Superior temporal gyrus (tissue), 1 donor: ENCODE measurements around the gene CDCA4.

ENCODE experiments used
- DNase-seq: peaks from one replicate; pipeline ENCODE4 v3.0.0-alpha.2; 2016; ENCODE audit errors: extremely low spot score

Gene CDCA4

DNA sequence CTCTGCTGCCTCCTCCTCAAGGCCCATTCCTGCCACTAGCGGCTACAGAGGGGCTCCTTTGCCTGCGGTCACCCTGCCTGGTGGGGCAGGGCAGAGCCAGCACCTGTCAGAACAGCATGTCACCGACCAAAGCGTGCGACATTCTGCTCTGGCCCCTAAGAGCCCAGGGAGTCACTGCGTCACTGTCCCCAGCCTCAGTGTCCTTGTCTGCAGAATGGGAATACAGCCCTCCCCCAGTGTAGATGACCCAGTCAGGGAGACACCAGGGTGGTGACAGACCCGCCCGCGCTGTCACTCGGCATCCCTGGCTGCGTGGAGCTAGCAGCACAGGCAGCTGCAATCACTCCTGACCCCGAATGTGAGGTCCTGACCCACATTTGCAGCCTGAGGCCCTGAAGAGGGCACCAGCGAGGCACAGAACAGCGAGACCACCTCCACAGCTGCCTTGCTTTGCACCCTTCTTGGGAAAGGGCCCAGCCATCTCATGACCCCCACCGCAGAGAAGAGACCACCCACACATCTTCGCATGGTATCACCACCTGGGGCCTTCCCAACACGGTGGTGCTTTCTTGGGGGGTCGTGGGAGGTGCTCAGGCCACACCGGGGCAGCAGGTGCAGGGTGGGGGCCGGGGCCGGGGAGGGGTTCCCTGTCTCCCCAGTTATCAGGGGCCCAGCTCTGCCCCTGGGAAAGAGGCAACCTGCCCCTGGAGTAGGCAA is 45.2 kb downstream of the CDCA4 start:
- no peak for DNase-seq

DNA sequence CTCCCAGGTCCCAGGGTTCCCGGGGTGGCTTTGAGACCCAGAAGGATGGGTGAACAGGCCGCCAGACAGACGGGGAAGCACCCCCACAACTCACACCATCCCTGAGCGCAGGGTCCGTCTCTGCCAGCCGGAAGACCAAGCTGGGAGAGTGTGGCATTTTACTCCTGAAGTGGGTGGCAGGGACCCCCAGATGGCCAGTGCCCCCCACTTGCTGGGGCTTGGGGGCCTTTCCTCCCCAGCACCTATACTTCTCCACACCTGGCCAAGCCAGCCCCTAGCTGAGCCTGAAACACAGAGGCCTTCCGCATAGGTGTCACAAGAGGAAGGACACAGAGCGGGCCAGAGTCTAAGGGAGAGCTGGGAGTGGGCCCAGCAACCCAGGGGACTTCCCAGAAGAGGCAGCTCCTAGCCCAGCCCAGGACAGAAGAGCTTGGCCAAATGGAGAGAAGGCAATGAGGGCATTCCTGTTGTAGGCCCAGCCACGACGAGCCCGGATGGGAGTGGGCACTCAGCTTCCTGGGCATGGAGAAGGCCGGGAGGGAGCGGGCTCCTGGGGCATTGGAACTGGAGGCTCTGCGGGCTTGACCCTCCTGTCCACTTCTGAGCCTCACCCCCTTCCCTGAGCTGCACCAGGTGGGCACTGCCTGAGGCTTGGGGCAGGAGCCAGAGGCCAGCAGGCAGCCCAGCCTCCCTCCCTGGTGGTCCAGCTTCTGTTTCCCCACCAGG is 46.1 kb downstream of the CDCA4 start:
- no peak for DNase-seq

DNA sequence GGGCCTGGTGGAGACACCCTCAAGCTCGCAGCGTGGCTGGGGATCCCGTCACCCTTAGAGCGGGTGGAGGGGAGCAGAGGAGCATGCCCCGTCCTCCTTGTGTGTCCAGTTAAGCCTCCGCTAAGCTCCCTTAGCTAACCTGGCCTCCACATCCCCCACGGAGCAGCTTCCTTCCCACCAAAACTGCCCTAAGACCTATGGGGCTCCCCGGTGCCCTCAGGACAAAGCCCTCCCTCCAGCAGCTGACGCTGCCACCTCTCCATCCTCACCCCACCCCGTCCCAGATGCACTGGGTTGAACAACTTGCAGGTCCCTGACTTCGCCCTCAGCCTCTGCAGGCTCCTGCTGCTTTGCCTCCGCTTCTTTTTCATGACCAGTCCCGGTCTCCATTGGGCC is 46.7 kb downstream of the CDCA4 start:
- no peak for DNase-seq

DNA sequence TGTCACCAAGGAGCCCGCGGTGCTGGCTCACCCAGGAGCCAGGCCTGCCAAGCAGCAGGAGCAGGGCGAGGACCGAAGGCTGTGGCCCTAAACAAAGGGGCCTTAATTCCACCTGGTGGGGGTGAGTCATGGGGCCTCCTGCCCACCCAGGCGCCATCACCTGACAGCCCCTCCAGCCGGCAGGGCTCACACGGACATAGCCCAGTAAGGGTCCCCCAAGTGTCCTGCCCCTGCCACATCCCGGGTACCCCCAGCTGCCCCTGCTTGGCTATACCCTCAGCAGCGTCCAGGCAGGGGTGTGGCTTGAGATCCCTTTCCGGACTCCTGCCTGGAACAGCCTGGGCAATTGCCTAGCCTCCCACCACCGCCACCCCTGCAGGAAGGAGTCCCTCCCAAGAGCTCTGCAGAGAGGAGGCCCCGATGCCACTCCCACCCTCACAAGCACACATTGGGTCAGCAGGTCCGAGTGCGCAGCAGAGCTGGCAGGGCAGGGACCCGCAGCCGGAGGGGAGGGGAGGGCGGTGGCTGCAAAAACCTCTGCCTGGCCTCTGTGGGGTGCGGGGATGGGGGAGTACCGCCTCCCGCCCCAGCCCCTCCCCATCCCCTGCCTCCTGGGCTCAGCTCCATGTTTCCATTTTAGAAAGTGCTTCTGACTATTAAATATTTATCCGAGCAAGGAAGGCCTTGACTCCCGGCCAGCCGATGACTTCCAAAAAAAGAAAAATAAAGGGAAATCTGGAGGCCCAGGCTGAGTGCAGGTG is 47.3 kb downstream of the CDCA4 start:
- DNase-seq, result no peak

DNA sequence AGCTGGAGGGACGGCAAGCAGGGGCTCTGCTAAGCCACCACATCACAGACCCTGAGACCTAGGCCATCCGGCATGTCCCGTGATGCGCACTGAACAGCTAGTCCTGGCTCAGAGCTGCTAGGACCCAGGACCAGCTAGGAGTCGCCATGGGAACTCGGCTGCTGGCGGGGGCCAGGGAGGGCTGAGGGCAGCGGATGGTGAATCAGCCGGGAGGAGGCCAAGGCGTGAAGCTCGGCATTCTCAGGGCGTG is 47.8 kb downstream of the CDCA4 start:
- no peak for DNase-seq

DNA sequence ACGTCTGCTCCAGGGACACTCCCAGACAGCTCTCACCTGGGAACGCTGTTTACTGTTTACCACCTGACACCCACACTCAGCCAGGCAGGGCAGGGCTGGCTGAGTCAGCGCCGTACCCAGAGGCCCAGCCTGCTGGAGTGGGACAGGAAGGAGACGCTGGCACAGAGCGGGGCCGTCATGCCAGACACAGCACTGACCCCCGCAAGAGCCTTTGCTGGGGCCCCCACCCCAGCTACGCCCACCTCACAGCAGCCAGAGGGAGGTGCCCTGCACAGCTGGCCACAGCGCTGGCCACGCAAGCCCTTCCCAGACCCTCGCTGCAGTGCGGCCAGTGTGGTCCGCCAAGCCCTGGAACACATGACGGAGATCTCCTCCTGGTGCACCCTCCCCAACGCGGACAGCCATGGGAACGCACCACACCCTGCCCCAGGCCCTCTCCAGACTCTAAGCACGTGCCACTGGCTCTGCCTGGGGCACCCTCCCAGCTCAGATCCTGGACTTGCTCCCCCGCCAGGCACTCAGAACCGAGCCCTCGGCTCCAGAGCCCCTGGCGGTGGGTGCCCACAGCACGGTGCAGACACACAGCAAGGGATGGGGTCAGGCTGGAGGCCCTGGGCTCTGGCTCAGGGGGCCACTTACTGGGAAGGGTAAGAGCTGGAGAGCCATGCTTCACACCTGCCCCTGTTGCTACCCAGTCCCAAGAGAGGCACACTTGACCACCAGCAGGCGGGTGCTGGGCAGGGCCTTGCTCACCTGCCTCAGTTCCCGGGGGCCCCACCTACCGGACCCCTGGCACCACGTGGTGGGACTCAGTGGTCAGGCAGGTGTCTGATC is 48.4 kb downstream of the CDCA4 start:
- DNase-seq, result no peak

DNA sequence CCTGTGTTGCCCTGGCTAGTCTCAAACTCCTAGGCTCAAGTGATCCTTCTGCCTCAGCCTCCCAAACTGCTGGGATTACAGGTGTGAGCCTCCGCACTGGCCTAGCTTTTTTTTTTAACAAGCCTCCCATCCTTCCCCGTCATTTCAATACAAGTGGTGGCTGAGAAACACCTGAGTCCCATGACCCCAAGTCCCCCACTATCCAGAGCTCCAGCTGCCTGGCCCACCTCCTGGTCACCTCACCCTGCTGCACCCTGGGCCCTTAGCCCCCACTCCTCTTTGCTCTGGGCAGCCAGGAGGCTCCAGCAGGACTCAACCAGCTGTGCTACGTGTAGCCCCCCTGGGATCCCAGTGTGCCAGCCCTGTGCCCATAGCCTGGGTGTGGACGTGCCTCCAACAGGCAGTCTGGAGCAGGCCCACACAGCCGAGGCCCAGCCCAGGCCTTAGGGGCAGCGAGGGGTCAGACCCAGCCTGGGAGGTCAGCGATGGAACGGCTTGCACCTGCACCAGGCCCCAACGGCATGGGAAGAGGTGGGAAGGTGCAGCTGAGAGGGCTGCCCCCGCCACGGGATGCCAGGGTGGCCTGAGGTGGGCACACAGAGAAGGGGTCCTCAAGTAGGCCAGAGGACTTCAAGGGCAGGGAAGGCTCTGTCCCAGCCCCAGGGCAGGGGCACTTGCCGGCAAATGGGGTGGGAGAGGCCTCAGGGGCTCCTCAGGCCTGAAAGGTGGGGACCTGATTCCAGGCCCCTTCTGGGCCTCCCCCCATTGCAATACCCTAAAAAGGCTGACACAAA is 49.2 kb downstream of the CDCA4 start:
- no peak for DNase-seq

DNA sequence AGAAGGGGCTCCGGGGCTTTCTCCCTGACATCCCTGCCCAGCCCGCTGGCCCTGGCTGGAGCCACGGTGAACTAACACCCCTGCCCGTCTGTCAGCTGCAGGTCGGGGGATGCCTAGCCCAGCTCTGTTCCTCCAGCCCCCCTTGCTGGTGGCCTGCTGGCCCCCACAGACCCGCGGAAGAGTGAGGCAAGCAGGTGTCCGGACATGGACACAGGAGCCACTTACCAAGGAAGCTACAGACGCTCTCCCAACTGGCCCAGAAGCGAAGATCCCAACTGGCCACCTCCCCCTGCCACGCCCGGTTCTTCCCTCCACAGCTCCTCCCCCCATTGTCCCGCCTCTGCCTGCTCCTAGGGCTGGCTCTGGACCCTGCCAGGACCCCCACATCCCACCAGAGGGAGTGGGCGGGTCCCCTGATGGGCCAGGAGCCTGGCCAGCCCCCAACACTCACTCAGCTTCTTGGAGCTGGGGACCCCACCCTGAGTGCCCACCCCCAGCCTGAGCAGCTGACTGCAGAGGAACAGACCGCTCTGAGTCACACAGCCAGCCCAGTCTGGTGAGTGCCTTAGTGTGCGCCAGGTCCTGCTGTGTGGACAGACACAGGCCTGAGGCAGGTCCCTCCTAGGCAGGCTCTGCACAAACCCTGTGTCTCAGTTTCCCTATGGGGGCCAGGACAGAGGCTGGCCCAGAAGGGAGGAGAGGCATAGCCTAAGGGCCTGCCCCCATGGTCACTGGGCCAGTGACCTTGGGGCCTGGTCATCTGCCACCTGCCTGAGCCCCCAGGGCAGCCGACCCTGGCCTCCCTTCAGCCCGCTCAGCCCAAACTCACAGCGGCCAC is 50.4 kb downstream of the CDCA4 start:
- DNase-seq, result no peak

DNA sequence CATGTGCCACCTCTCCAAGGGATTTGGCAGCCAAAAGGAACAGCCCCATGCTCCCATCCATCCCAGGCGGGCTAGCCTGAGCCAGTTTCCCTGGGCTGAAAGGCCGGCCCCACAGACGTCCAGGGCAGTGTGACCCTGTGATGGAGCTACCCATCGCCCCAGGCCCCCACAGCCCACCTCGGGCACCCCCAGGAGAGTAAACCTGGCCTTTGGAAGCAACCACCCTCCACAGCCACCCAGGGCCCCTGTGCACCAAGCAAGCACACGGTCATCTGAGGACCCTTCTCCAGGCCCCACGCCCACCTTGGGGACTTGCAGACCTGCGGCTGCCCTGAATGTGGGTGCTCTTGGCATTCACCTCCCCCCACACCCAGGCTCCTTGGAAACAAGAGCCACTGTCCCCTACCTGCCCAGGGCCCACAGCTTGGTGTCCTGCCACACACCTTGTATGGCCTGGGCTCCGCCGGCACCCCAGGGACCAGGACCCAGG is 51.1 kb downstream of the CDCA4 start:
- no peak for DNase-seq

DNA sequence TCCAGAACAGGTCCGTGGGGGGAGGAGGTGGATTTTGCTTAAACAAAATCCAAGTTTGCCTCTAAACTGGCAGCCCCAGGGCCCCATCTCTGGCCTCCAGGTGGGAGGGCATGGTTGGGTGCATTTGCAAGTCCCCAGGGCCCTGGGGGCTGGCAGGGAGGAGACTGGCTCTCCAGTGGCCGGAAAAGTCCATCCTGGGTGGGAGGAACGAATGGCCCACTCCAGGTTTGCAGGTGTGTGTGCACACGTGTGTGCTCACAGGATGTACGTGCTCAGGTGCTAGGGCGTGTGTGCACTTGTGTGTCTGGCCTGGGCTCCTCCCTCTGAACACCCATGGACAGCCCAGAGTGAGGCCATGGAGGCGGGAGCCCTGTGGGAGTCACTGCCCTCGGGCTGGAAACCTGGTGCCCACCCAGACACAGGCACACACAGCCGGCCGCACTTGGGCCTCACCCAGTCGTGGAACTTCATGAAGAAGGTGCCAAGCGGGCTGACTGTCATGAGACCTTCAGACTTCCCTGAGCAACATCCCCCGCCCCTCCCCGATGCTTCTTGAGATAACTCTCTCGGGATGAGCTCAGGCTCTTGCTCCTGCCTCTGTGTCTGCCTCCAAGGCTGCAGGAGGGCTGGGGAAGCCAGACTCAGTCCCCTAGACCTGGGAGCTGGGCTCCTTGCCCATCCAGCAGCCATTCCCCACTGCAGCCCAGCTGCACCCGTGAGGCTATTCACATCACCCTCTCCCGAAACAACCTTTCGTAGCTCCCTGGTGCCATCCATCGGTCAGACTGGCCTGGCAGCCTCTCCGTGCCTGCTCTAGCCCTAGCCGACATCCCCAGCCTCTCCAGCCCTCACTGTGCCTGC is 52.1 kb downstream of the CDCA4 start:
- DNase-seq, result no peak

DNA sequence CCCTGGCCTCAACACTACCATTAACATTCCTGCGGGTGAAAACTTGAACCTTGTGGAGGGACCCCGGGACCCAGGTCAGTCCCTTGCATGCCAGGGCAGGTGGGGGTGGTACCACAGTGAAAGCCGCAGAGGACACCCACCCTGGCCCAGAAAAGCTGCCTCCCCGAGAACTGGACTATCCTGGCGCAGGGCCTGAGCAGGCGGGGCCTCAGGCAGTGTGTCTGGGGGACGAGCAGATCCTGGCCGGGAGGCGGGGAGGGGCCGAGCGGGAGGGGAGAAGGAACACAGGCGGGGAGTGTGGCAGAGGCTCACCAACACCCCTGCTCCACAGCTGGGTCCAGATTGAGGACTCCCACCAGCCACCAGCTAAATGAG is 52.7 kb downstream of the CDCA4 start:
- no peak for DNase-seq

DNA sequence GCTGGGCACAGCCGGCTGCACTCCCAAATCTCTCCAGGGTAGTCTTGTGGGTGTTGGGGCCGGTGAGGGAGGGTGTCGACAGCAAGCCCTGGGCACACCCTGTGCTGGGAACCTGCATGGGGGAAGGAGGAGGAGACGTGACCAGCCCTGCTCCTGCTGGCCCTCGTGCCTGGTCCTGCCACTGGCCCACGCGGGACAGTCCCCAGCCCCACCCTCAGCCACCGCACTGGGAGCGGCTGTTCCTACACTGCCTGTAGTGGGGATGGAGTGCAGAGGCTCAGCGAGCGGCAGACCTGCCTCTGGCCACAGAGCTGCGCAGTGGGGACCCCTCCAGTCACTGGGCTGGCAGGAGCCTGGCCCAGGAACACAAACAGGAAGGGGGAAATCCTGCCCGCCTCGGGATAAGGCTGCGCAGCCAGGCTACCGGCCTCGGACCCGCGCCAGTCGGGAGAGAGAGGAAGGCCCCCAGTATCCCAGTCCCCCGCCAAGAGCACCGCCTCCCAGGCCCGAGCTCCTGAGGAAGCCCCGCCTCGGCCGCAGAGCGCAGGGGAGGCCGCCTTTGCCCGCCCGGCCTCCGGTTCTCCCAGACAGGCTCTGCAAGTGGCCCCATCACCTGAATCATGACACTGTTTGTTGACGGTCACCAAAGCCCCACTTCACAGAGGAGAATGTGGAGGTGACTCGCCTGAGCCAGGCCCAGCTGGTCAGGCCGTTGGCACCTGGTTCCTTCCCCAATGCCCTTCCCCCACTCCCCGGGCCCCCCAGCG is 53.3 kb downstream of the CDCA4 start:
- no peak for DNase-seq

DNA sequence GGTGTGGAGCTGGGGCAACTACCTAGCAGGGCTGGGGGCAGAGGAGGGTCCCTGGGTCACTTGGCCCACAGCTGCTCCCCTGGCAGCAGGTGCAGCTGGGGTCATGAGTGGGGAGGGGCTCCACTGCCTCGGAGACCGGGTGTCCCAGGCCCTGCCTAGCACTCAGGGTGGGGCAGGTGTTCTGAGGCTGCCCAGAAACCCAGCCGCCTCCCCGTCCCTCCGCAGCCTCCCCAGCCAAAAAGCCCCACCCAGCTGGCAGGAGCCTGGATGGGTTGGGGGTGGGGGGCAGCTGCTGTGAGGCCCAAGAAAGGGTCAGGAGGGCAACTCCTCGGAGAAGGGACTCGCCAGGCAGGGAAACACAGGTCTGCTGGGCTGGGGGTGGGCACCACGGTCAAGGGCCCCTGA is 53.9 kb downstream of the CDCA4 start:
- DNase-seq, result no peak

DNA sequence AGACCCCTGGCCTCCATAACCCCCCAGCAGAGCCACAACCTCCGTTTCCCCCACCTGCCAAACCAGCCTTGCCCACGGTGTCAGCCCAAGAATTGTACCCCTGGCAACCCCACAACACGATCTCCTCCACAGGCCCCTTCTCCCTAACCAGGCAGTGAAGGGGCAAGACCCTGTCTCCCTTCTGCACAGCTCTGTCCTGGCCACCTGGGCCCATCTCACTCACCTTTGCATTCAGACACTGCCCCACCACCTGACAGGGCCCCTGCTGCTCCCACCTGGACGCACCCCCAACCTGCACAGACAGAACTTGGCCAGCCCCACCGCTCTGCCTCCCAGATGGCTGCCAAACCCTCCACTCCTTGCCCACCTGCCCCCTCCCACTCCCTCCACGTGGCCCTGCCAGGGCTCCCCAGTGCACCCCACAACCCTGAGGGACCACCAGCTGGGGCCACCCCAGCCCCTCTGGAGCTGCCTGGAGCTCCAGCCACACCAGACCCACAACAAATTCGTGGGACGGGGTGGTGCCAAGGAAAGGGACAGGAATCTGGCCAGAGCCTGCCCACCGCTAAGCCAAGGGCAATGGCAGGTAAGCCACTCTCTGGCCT is 54.5 kb downstream of the CDCA4 start:
- no peak for DNase-seq

DNA sequence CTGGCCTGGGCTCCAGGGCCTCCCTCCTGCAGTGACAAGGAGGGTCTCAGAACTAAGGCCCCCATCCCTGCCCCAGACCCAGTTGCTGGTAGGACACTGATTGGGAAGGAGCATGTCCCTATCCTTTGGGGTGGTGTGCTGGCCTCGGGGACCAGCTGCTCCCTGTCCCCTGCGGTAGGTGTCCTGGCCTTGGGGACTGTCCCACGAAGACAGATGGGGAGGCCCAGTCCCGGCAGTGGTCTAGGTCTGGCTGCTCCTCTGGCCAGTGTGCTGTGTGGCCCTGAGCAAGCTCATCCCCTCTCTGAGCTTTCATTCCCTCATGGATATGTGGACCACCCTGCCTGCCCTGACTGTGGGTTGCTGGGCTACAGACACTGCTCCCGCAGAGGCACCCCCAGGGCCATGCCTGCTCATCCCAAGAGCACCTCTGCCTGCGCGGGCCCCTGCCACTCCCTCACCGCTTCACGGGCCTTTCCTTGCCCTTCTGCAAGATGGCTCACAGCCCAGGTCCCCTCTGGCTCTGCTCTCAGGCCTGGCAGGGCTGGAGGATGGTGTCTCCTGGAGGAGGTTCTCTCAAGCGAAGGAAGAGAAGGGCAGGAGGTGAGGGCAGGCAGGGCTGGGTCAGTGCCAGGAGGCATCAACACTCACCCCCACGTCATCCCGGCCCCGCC is 55.2 kb downstream of the CDCA4 start:
- no peak for DNase-seq

DNA sequence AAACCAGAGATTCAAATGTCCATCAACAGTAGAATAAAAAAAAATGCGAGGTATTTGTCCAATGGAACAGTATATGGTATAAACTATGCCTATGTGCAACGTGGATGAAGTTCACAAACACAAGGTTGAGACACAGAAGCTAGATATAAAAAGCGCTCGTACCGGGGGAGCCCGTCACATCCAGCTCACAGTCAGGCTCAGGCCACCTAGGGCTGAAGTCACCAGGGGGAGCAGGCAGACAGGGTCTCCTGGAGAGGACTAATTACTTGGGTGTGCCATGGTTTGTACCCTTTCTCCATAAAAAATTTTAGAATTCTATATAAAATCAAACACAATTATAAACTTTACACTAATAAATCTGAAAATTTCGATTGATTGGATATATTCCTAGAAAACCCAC is 56.3 kb downstream of the CDCA4 start:
- DNase-seq, result no peak
